22Rv1 (cell line): Measurements from ENCODE around the gene CBLN3.

Source experiments
- CTCF ChIP-seq: fragments of 450-650 bp; IDR thresholded peaks from 2 replicates; pipeline ENCODE4 v1.5.1; 2017; ENCODE audit warnings: mild to moderate bottlenecking
- ZFX ChIP-seq: fragments of 450-650 bp; IDR thresholded peaks from 2 replicates; pipeline ENCODE4 v1.6.1; 2017; ENCODE audit warnings: antibody characterized with exemption, borderline replicate concordance

- TF ChIP-seq CTCF (no peak), ZFX (no peak)
These were observed 24.7 kb downstream of the CBLN3 start for GRCh38 chr14:24404814-24405213.
